ENCODE measurements around the gene HIF1AN.
"Not testable (repeated sequence)": the region's sequence is repeated elsewhere in the genome, so short reads cannot be mapped to it uniquely, and the experiment has no call there.

GRCh38 chr10:100575146-100575545, 39.4 kb downstream of the HIF1AN start:
- TF ChIP-seq CTCF (IDR thresholded peaks at IDR 0.05 in 8 of 11, conservative IDR thresholded peaks at IDR 0.05 in 3 of 11); POLR2AphosphoS5 (IDR thresholded peaks at IDR 0.05): not testable (repeated sequence)
